Measurements from ENCODE around the gene JADE2. TPM values are rescaled to one million over a fixed set of nuclear protein-coding genes. Genes with fewer than 3 reads are reported as not detected.
A peak's percentile ranks its signal among the peaks of the same experiment; 100 is the strongest.

The JADE2 gene
- total and polyA plus RNA-seq, 2 of the 8 experiments (the other 6 are each of a cell fraction or from before 2014, with no cell fraction given): 19.2 to 55.8 TPM

- no peak overlapping the region for H3K9ac ChIP-seq (replicated peaks in 1 of 4; ENCODE audit: extremely low read depth in 1 of 4, low read depth in 3 of 4, low read length in 3 of 4)
- no peak overlapping the region for H4K91ac ChIP-seq (replicated peaks; ENCODE audit: insufficient read length, low read length)
- DNase-seq (ENCODE audit: low read depth in 1 of 2, low spot score in 2 of 2) (no peak), FAIRE-seq (no peak)
- no peak overlapping the region for H2AFZ ChIP-seq (ENCODE audit: low read length)
- no peak overlapping the region for H4K5ac ChIP-seq (ENCODE audit: insufficient read length, low read depth, low read length)
- H3K18ac ChIP-seq (ENCODE audit: extremely low read depth, low read length): no peak overlapping the region; the same call in 1 of the 2 replicates
- H3K4me3 ChIP-seq (ENCODE audit: extremely low read depth in 1 of 4, insufficient read depth in 2 of 4, low read depth in 3 of 4, low read length in 4 of 4): no peak overlapping the region
- H3K4ac ChIP-seq (replicated peaks; ENCODE audit: insufficient read length, low read depth, low read length): no peak overlapping the region
- H2AK5ac ChIP-seq (ENCODE audit: low read depth, low read length): peak overlapping the region; percentile 5; the same call in 1 of the 2 replicates
- no peaks in the 10 kb centered on the region for H3K27me3 ChIP-seq (replicated peaks in 1 of 4; ENCODE audit: control insufficient read depth in 3 of 4, extremely low read depth in 1 of 4, insufficient read depth in 3 of 4, low read length in 3 of 4)
- no peak overlapping the region for H2BK120ac ChIP-seq (replicated peaks; ENCODE audit: low read depth, low read length)
- no peak overlapping the region for H3K27ac ChIP-seq (ENCODE audit: low read depth, low read length)
- peaks cover 2 to 15% (median 5%) of the 10 kb centered on the region in 4 experiments; a peak in 6 of 7 replicates for H3K4me1 ChIP-seq (replicated peaks in 1 of 4; ENCODE audit: control insufficient read depth in 3 of 4, insufficient read depth in 4 of 4, low read length in 3 of 4)
- peaks cover 0 to 12% of the 10 kb centered on the region in 2 experiments; a peak in 2 of 4 replicates for H3K79me2 ChIP-seq (ENCODE audit: control insufficient read depth in 1 of 2, insufficient read depth in 2 of 2, low read length in 2 of 2)
- 90% methylated on average over 7 of the region's 7 CpGs; no CpG with 5 or more reads in 1 of the 2 experiments for WGBS, 2 experiments (ENCODE audit: extremely low coverage in 1 of 2, insufficient coverage in 1 of 2, insufficient read length in 1 of 2, insufficient replicate concordance in 2 of 2, low coverage in 1 of 2, low lambda C conversion rate in 2 of 2, missing lambda C conversion rate in 1 of 2)
- no peak overlapping the region for H4K8ac ChIP-seq (ENCODE audit: extremely low read depth, insufficient read depth, low read length)
- H3K14ac ChIP-seq (ENCODE audit: insufficient read length): no peak overlapping the region
- H2BK5ac ChIP-seq (ENCODE audit: low read depth, low read length): peak overlapping the region; percentile 63; the same call in 1 of the 2 replicates
- no peak overlapping the region for H3K23ac ChIP-seq (ENCODE audit: insufficient read length)
- H3K4me2 ChIP-seq (ENCODE audit: insufficient read depth in 1 of 2, low read depth in 2 of 2, low read length in 2 of 2): no peak overlapping the region
- H3K36me3 ChIP-seq (ENCODE audit: control insufficient read depth in 2 of 4, insufficient read depth in 4 of 4, low read length in 3 of 4): peaks cover 5 to 38% (median 13%) of the 10 kb centered on the region in 4 experiments; a peak in 6 of 8 replicates
- ChIA-PET CTCF (ENCODE audit: partially characterized antibody) (interaction anchor here (0.6 to 4.5 kb wide), 14 partner anchors 11 to 207 kb away, joined by 3 to 39 read pairs (median 4); partner anchors contain the start of gene CDKN2AIPNL), POLR2A (ENCODE audit: partially characterized antibody) (interaction anchor here (1.0 to 1.6 kb wide), 5 partner anchors 15 to 145 kb away, joined by 3 to 6 read pairs (median 3); partner anchors contain the start of gene CDKN2AIPNL)
- no peak overlapping the region for H3K56ac ChIP-seq (replicated peaks; ENCODE audit: insufficient read length, low read depth, low read length)
- H3K9me3 ChIP-seq (ENCODE audit: insufficient read depth in 2 of 2, low read depth in 1 of 2, low read length in 1 of 2): no peaks in the 10 kb centered on the region
- H2BK15ac ChIP-seq (ENCODE audit: low read length): no peak overlapping the region
- H2BK20ac ChIP-seq (ENCODE audit: low read length): no peak overlapping the region
- peaks cover 8% of the 10 kb centered on the region; the same call in 1 of the 2 replicates for H3K79me1 ChIP-seq (ENCODE audit: low read depth, low read length)
- peaks cover 8% of the 10 kb centered on the region; the same call in 1 of the 2 replicates for H3K23me2 ChIP-seq (ENCODE audit: low read depth, low read length)
- TF ChIP-seq ASH2L (IDR thresholded peaks at IDR 0.05; ENCODE audit: low read length): no peak
- TF ChIP-seq HDAC6 (IDR thresholded peaks at IDR 0.05; ENCODE audit: low read depth, low read length): no peak
- no peak for TF ChIP-seq GABPA (IDR thresholded peaks at IDR 0.05; ENCODE audit: borderline replicate concordance, insufficient read depth, low read length)
- TF ChIP-seq SIX5 (IDR thresholded peaks at IDR 0.05; ENCODE audit: low read depth, low read length): no peak
- TF ChIP-seq SP2 (IDR thresholded peaks at IDR 0.05; ENCODE audit: low read length): no peak
- H4K20me1 ChIP-seq (replicated peaks in 1 of 2; ENCODE audit: control insufficient read depth in 1 of 2, insufficient read depth in 2 of 2, low read length in 2 of 2): peaks cover 0 to 11% of the 10 kb centered on the region in 2 experiments
- no peak overlapping the region for H2BK12ac ChIP-seq (ENCODE audit: low read depth, low read length)
Measured at GRCh38 chr5:134555223-134555889, 29.9 kb downstream of the JADE2 start.

All from H1 (cell line).